Middle frontal gyrus (tissue), 1 donor: ENCODE results near the gene KIF1A.

Experiments
- DNase-seq: peaks from one replicate; pipeline ENCODE4 v3.0.0-alpha.2; 2015; ENCODE audit warnings: low spot score; ENCODE audit errors: extremely low spot score

Gene KIF1A

GRCh38 chr2:240819126-240819857, 727 bp downstream of the KIF1A start:
- DNase-seq, result no peak

GRCh38 chr2:240818293-240819125, 1.5 kb downstream of the KIF1A start:
- DNase-seq, result no peak

DNA sequence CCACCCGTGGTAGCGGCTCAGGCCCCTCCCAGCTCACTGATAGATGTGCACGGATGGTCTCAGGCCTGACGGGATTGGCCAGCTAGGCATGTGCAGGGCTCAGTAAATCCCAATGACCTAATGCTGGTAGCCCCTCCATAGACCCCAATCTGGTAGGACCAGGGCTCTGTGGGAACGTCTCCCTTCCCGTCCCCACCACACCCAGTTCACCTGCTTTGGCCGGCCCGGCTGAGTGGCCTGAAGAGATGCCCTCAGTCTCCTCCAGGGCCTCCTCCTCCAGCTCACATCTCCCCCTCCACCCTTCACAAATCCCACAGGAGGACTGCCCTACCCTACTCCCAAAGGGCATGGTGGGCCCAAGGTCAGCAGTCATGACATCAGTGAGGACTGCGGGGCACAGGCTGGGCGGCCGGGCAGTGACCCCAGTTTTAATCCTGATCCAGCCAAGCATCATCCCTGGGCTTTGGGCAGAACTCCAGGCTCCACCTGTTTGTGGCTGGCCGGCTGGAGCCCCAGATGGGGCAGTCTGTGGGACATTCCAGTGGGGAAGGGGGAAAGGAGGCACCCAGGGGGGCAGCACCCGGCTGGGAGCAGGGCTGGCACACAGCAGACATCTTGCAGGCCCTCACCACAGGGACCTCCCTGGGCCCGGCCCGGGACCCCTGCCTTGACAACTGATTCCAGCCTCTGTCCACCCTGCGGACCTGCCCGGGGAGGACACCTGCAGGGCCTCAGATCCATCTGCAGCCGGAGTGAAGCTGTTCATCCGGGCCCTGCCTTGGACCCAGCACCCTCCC, 2.3 kb downstream of the KIF1A start:
- no peak for DNase-seq

DNA sequence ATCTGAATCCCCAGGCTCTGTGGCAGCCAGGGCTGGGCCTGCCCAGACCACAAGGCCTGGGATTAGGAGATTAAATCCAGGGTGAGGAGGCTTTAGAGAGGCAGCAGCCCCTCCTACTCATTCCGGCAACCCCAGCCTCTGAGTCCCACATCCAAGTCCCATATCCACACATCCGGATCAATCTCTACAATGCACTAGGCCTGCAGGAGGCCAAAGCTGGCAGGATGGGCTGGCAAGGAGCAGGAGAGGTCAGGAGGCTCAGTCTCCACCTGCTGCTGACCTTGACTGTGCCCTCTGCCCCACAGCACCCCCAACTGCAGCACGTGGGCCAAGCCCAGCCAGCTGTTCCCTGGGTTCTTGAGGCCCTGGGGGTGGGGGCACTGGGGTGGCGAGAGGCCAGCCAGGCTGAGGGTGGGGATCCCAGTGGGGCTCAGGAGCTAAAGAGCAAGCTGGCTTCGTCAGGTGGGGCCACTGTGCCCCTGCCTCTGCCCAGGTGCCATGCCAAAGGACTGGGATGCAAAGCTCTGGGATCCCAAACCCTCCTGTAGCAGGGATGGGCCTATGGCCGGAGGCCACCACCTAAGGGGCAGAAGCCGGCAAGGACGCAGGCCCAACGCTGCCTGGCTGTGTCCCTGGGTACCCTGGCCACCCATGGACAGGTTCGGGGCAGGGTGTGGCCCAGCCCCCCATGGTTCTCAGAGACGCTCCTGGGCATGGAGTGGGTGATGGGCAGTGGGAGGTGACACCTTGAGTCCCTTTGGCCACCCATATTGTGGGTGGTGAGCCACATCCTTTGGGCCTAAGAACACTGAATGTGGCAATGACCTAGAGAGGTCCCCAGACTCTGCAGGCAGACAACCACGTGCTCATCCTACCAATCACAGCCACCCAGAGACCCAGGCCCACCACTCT, 3.2 kb downstream of the KIF1A start:
- DNase-seq, result no peak

DNA sequence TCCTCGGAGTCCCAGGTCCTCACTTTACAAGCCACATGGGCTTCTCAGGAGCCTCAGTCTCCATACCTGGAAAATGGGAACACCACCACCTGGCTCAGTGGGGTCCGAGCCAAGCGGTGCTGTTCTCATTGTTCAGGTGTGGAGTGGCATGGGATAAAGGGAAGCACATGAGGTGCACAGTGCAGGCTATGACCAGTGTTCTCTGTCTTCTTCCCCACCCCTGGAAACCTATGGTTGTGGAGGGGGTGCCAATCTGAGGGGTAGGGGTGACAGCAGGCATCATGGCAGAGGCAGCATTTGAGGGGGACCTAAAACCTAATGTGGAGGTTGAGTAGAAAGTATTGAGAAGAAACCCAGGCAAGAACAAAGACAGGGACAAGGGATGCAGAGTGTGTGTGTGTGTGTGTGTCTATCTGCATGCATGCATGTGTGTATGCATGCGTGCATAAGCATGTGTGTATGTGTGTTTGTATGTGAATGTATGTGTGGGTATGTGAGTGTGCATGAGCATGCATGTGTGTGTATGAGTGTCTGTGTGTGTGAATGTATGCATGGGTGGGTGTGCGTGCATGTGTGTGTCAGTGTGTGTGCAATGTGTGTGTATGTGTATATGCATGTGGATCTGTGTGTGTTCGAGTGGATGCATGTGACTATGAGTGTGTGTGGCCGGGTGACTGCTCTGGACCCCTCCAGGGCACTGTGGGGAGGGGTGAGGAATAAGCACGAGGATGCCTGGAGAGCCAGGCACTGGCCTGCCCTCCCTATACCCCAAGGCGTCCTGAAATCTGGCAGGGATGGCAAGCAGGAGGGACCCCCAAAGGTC, 4.0 kb downstream of the KIF1A start:
- no peak for DNase-seq

DNA sequence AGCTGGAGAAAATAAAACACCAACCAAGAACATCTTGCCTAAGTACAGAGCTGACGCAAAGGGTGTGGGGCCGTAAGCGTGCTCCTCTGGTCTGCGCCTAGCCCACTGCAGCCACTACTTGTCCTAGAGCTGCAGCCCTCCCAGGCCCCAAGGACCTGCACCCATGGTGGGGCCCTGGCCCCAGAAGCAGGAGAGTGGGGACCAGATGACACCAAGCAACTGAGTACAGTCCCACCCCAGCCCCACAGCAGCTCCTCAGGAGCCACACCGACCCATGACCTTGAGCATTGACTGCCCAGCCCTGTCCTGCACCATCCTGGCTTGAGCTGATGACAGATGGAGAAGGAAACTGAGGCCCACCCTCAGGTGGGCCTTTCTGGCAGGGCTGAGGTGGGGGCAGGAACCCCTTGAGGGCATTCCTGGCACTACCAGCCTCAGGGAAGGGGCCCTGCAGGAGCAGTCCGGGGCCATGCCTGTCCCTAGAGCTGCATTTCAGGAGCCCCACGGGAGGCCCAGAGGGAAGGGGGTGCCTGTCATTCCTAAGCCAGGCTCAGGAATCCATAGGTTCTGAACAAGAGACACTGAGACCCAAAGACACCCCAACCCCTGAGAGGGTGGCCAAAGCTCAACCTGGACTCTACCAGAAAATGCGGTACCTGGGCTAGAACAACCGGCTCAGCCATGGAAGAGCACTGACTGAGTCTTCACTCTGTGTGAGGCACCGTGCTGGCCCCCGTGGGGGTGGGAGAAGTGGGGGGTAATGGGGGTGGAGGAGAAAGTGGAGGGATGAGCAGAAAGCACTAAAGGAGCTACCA, 4.9 kb downstream of the KIF1A start:
- no peak for DNase-seq

- no peak for DNase-seq
These were observed 5.7 kb downstream of the KIF1A start for GRCh38 chr2:240814280-240814679.

GRCh38 chr2:240813231-240813921, 6.6 kb downstream of the KIF1A start:
- no peak for DNase-seq

- DNase-seq, result no peak
These were observed 7.3 kb downstream of the KIF1A start for GRCh38 chr2:240812721-240813120.

GRCh38 chr2:240812301-240812680, 7.7 kb downstream of the KIF1A start:
- DNase-seq, result no peak

DNA sequence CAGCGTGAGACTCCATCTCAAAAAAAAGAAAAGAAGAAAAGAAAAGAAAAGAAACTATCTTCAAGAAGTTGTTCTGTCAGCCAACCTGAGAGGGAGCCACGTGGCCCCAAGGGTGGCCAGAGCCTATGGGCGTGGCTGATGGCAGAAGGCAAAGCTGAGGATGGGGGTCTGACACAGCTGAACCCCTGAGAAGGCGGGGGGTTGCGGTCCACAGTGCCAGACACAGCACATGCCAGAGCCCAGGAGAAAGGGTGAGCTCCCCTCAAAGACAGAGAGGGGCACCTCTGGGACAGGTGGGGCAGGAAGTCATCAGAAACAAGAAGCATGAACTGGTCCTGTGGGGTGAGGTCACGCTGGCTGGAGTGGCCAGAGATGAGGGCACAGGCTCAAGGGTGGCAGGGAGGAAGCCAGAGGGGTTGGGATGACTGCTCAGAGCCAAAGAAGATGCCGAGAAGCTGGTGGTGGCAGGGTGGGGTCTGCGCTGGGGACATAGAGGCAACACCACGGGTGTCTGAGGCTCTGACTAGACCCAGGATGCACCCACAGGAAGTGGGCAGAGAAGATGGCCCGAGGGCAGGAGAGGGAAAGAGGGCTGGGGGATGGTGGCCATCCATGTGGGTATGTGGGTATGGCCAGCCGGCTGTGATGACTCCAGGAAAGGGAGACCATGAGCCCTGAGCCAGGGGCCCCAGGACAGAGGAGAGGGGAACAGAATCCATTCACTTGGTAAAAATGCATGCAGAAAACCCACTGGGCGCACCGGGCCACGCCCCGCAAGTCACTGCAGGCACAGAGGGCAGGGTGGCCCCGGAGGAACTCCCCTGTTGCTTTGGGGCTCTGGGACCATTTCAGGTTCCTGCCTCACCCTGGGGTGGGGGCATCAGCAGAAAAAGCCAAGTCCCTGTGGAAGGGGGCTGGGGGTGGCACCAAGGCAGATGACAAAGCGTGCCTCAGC, 8.4 kb downstream of the KIF1A start:
- DNase-seq, result no peak

DNA sequence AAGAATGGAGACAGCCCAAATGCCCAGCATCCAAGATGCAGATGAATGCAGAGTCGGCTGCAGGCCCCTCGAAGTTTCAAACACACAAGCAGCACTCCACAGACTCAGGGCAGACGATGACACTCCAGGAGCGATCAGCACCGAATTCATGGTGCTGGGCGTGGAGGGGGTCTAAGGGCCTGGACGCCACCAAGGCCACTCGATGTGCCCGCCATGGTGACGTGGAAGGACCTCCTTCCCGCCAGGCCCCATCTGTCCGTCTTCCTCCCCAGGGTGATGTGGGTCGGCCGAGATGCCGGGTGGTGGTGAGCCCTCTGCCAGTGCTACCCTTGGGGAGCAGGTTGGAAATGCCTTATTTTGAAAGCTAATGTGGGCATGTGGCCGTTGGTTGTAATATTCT, 9.4 kb downstream of the KIF1A start:
- no peak for DNase-seq

DNA sequence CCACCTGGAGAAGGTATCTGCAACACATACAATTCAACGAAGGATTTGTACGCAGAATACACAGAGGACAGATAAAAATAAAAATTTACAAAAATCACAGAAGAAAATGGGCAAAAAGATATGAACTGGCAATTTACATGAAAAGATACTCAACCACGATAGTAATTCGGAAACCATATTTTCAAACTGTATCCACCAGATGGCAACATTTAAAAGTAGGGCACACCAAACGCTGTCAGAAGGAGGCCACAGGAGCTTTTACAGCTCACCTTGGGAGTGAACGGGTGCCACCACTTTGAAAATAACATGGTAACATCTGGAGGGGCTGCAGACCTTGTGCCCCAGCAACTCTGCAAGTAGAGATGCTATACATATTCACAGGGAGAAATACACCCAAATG, 9.8 kb downstream of the KIF1A start:
- DNase-seq, result no peak

DNA sequence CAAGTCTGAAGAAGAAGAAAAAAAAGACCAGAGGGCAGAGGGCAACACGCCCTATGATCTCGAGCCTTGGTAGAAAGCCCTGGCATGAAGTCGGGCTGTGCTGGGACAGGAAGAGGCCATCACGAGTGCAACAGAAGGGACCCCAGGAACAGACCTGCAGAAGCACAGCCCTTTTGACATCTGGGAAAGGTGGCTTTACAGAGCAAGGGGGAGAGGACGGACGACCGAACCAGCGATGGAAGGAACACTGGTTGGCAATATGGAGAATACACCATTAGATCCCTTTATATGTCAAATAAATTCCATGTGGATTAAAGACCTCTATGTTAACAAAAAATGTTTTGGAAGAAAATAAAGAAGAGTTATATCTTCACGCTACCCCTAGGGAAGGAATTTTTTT, 10.7 kb downstream of the KIF1A start:
- no peak for DNase-seq

- DNase-seq, result no peak
These were observed 13.6 kb downstream of the KIF1A start for GRCh38 chr2:240806459-240806858.

- DNase-seq, result no peak
These were observed 14.0 kb downstream of the KIF1A start for GRCh38 chr2:240806006-240806405.

DNA sequence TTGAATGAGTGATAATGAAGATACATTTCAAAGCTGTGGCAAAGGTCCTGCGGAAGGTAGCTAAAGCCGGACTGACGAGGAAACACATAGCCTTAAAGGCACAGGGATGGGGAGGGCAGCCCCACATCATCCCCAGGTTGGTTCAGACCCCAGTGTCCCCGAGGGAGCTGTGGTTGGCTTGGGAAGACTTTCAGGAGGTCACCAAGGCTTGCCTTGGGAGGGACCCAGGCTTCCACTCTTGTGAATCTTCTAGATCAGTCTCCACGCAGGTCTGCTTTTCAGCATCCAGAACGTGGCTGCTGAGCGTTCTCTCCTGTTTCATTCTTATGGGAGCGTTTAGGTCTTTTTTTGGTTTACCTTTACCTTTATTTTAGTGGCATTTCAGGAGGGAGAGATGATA, 16.8 kb downstream of the KIF1A start:
- no peak for DNase-seq
